ENCODE data around the gene PARK7.

Gene PARK7

GRCh38 chr1:7991504-7992440 is 30.3 kb downstream of the PARK7 start:
- no peak for TF ChIP-seq FOXP2 (optimal IDR thresholded peaks at IDR 0.05; ENCODE audit: borderline replicate concordance, extremely low read depth, extremely low read length, insufficient read depth)
- TF ChIP-seq POLR2AphosphoS5 (IDR thresholded peaks at IDR 0.05; ENCODE audit: low read depth, low read length) = no peak
- TF ChIP-seq TAF1 (IDR thresholded peaks at IDR 0.05; ENCODE audit: borderline replicate concordance, insufficient read depth, low read length) = no peak
- no peak for TF ChIP-seq REST (IDR thresholded peaks at IDR 0.05; ENCODE audit: insufficient read depth in 1 of 2, low read depth in 2 of 2, low read length in 2 of 2)
- TF ChIP-seq SIN3A (IDR thresholded peaks at IDR 0.05; ENCODE audit: borderline replicate concordance, insufficient read depth, low read length) = no peak

- no peak for TF ChIP-seq FOXP2 (optimal IDR thresholded peaks at IDR 0.05; ENCODE audit: borderline replicate concordance, extremely low read depth, extremely low read length, insufficient read depth)
Measured at GRCh38 chr1:7992885-7993284, 31.4 kb downstream of the PARK7 start.

- TF ChIP-seq POLR2AphosphoS5 (IDR thresholded peaks at IDR 0.05; ENCODE audit: low read depth, low read length) (no peak), FOXP2 (optimal IDR thresholded peaks at IDR 0.05; ENCODE audit: borderline replicate concordance, extremely low read depth, extremely low read length, insufficient read depth) (no peak)
Measured at GRCh38 chr1:7993593-7994479, 32.3 kb downstream of the PARK7 start.

- TF ChIP-seq REST (IDR thresholded peaks at IDR 0.05; ENCODE audit: insufficient read depth in 1 of 2, low read depth in 2 of 2, low read length in 2 of 2) (no peak), SIN3A (IDR thresholded peaks at IDR 0.05; ENCODE audit: borderline replicate concordance, insufficient read depth, low read length) (no peak), FOXP2 (optimal IDR thresholded peaks at IDR 0.05; ENCODE audit: borderline replicate concordance, extremely low read depth, extremely low read length, insufficient read depth) (no peak), POLR2AphosphoS5 (IDR thresholded peaks at IDR 0.05; ENCODE audit: low read depth, low read length) (no peak), TAF1 (IDR thresholded peaks at IDR 0.05; ENCODE audit: borderline replicate concordance, insufficient read depth, low read length) (no peak)
Measured at GRCh38 chr1:7994827-7995226, 33.3 kb downstream of the PARK7 start.

GRCh38 chr1:7995437-7995836 is 33.9 kb downstream of the PARK7 start:
- TF ChIP-seq POLR2AphosphoS5 (IDR thresholded peaks at IDR 0.05; ENCODE audit: low read depth, low read length) = no peak
- no peak for TF ChIP-seq FOXP2 (optimal IDR thresholded peaks at IDR 0.05; ENCODE audit: borderline replicate concordance, extremely low read depth, extremely low read length, insufficient read depth)
- no peak for TF ChIP-seq SIN3A (IDR thresholded peaks at IDR 0.05; ENCODE audit: borderline replicate concordance, insufficient read depth, low read length)
- no peak for TF ChIP-seq TAF1 (IDR thresholded peaks at IDR 0.05; ENCODE audit: borderline replicate concordance, insufficient read depth, low read length)
- TF ChIP-seq REST (IDR thresholded peaks at IDR 0.05; ENCODE audit: insufficient read depth in 1 of 2, low read depth in 2 of 2, low read length in 2 of 2) = no peak

Data from PFSK-1 (cell line).